Uterus (tissue), 2 donors: ENCODE measurements around the gene HAUS5.

Experiments used
- POLR2A ChIP-seq, 2 donors: fragments of 450-650 bp; IDR thresholded peaks; one replicate each; pipeline ENCODE4 v1.6.1; 2016; ENCODE audit warnings: antibody characterized with exemption in 2 of 2, mild to moderate bottlenecking in 1 of 2, moderate library complexity in 1 of 2
- TF ChIP-seq, protein P1 (sequence below), 4 experiments: fragments of 200-600 bp in 2 of 4; fragments of 450-650 bp in 2 of 4; sonication (generic) in 2 of 4; IDR thresholded peaks; one replicate each; pipeline ENCODE4 v1.5.1; 2016 to 2019; ENCODE audit warnings: antibody characterized with exemption in 4 of 4, mild to moderate bottlenecking in 2 of 4, moderate library complexity in 1 of 4

DNA sequence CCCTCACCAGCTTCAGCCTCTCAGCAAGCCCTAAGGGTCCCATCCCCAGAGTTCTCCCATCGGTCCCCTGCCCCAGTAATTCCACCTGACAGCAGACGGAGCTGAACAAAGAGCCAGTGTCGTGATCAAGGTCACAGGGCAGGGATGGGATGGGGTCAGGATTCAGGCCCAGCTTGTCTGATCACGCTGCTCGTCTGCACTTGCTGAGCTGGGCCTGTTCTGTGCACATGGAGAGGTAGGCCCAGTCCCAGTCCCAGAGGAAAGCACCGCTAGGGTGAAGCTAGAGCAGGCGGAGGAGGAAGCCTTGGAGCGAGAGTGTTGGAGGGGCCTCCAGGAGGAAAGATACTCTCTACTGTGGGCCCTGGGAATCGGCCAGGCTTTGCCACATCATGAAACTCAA is 9.2 kb downstream of the HAUS5 start:
- TF ChIP-seq, protein P1, sequence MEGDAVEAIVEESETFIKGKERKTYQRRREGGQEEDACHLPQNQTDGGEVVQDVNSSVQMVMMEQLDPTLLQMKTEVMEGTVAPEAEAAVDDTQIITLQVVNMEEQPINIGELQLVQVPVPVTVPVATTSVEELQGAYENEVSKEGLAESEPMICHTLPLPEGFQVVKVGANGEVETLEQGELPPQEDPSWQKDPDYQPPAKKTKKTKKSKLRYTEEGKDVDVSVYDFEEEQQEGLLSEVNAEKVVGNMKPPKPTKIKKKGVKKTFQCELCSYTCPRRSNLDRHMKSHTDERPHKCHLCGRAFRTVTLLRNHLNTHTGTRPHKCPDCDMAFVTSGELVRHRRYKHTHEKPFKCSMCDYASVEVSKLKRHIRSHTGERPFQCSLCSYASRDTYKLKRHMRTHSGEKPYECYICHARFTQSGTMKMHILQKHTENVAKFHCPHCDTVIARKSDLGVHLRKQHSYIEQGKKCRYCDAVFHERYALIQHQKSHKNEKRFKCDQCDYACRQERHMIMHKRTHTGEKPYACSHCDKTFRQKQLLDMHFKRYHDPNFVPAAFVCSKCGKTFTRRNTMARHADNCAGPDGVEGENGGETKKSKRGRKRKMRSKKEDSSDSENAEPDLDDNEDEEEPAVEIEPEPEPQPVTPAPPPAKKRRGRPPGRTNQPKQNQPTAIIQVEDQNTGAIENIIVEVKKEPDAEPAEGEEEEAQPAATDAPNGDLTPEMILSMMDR (IDR thresholded peaks at IDR 0.05) = no peak
- no peak for TF ChIP-seq POLR2A (IDR thresholded peaks at IDR 0.05)
